GM10266 (cell line): Measurements from ENCODE around the gene AGAP1.

ENCODE experiments used
- DNase-seq: peaks from one replicate; pipeline ENCODE4 v3.0.0; 2012; ENCODE audit errors: extremely low spot score
- CTCF ChIP-seq: IDR thresholded peaks from 2 replicates; pipeline ENCODE4 v1.5.1; 2012; ENCODE audit warnings: mild to moderate bottlenecking, low read depth; ENCODE audit not compliant: control insufficient read depth, insufficient read depth; ENCODE audit errors: missing control alignments

AGAP1 gene

GRCh38 chr2:235493775-235494715 lies at the start of gene AGAP1:
Gene AGAP1 (plus strand): TSS chr2:235494043.
- no peak for TF ChIP-seq CTCF
- DNase-seq: no peak

- DNase-seq: no peak
- no peak for TF ChIP-seq CTCF
Observed at GRCh38 chr2:235444101-235444597, 49.7 kb upstream of the AGAP1 start.

- DNase-seq: no peak
- TF ChIP-seq CTCF: no peak
Observed at GRCh38 chr2:235445116-235445515, 48.7 kb upstream of the AGAP1 start.

- TF ChIP-seq CTCF: no peak
- DNase-seq: no peak
Observed at GRCh38 chr2:235446082-235446481, 47.8 kb upstream of the AGAP1 start.

- no peak for DNase-seq
- TF ChIP-seq CTCF: no peak
Observed at GRCh38 chr2:235447210-235447609, 46.6 kb upstream of the AGAP1 start.

GRCh38 chr2:235449568-235449967 lies 44.3 kb upstream of the AGAP1 start:
- TF ChIP-seq CTCF: no peak
- no peak for DNase-seq

GRCh38 chr2:235453605-235454151 lies 40.2 kb upstream of the AGAP1 start:
- DNase-seq: no peak
- no peak for TF ChIP-seq CTCF
